GM19043 (cell line): ENCODE results near the gene RGS3.

Experiments used
- ATAC-seq: cut with Tn5 transposase; IDR thresholded peaks from one replicate; pipeline ENCODE4 v1.9.1; 2021; ENCODE audit warnings: low read depth; ENCODE audit not compliant: unreplicated experiment

RGS3 gene

DNA sequence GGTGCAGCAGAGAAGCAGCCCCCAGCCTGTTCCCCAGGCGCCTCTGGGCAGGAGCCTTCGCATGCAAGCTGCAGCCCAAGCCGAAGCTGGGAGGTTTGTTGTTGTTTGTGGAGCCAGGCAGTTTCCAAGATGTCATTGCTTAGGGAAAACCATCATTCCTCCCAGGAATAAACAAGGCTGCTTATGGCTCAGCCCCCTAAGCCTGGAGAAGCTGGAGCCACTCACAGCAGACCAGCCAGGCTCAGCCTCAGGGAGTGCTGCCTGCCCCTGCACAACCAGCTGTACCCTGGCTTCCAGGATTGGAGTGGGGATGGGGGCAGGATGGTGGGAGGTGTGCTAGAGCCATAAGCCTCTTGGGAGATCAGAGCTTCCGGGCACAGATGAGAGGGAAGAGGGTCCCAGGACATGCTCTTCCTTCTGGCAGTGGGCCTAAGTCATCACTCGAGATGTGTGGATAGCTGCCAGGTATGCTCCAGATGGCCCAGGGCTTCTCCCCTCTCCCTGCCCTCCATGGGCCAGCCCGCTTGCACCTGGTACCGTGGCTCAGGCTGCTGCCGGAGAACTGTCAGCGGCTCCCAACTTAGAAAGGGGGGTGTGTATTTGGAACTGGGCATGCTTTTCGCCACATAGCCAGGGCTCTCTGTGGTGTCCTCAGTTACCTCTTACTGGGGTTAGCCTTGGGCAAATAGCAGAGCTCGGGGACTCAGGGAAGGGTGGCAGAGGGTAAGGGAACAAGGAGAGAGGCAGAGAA is 105.2 kb downstream of the RGS3 start:
- no peak for ATAC-seq

DNA sequence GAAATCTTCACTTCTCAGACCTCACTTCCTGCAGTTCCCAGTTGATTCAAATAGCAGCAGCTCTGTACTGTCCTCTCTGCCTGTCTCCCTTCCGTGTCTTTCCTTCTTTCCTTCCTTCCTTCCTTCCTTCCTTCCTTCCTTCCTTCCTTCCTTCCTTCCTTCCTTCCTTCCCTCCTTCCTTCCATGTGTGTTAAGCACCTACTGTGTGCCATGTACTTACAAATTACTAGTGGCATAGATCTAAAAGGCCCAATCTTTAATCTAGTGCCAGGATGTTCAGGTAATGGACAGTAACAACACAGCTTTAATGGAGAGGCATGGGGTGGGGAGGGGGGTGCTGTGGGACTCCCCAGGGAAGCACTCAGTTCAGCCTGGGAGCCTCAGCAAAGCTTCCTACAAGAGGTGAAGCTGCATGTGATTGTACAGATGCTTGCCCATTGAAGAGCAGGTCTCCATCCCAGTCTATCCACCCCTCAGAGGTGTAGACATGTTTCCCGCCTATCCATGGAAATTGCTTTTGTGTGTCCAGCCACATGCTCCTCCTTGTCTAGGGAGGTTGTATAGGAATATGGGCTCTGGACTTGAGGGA is 106.0 kb downstream of the RGS3 start:
- no peak for ATAC-seq

DNA sequence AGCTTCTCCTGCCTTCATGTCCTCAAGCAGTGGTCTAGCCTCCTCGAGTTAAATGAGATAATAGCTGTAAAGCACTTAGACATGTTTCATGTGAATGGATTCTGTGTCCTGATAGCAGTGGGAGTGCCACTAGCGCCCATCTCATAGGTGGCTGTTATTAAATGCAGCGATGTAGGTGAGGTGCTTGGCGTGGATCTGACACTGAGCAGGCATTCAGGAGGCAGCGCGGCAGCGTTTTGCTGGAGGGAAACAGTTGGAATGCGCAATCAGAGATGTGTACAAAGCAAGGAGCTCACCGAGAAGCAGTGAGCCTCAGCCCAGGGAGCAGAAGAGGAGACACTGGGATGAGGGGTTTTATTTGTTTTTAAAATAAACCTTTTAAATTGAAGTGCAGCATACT is 106.6 kb downstream of the RGS3 start:
- no peak for ATAC-seq

DNA sequence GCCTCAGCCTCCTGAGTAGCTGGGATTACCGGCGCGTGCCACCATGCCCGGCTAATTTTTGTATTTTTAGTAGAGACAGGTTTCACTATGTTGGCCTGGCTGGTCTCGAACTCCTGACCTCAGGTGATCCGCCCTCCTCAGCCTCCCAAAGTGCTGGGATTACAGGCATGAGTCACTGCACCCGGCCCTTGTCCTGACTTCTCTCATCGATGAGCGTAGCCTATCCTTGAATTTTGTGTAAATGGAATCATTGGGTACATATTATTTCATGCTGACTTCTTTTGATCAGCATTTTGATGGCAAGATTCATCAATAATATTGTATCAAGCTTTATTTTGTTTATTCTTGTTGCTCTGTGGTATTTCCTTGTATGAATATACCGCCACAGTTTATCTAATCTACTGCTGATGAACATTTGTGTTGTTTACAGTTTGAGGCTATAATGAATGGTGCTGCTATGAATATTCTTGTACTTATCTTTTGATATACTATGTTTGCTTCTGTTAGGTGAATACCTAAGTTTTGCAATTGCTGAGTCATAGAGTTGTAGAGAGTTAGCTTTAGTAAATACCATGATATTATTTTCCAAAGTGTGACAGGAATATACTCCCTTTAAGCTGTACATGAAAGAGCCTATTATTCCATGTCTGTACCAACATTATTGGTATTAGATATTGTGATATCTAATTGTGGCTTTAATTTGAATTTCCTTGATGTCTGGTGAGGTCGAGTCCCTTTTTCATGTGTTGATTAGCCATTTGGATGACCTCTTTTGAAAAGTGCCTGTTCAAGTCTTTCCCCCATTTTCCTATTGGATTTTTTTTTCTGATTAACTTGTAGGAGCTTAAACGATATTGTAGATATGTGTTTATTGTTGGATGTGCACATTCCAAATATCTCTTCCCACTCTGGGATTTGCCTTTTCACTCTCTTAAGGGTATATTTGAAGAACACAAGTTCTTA is 107.5 kb downstream of the RGS3 start:
- no peak for ATAC-seq

DNA sequence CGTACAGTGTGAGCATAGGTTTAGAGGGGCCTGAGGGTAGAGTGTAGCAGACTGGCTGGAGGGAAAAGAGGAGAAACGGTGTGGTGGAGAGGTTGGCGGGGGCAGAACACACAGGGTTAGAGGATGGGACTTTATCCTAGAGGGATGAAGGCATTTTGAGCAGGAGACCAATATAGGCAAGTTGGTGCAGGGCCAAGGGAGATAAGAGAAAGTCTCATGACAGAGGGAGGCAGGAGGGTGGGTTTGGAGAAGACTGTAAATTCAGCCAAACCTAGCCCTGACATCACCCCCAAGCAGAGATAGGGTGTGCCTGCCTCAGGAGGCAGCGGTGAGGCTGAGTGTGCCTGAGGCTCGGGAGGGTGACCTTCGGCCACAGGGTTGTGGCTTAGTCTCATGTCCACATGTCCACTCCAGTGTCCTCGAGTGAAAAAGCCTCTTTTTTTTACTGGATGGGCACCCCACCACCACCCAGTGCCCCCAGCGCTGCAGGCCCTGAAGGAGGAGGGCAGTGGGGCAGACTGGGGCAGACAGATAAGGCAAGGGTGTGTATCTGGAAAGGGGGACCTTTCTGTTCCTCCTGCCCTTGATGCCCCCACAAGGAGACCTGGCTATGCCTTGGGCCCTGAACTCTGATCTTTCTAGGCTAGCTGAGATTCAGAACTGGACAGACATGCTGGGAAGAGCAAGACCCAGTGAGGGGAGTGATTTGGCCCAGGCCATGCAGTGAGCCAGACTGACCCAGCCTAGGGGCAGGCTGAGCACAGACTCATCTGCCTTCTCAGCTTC is 108.7 kb downstream of the RGS3 start:
- no peak for ATAC-seq

DNA sequence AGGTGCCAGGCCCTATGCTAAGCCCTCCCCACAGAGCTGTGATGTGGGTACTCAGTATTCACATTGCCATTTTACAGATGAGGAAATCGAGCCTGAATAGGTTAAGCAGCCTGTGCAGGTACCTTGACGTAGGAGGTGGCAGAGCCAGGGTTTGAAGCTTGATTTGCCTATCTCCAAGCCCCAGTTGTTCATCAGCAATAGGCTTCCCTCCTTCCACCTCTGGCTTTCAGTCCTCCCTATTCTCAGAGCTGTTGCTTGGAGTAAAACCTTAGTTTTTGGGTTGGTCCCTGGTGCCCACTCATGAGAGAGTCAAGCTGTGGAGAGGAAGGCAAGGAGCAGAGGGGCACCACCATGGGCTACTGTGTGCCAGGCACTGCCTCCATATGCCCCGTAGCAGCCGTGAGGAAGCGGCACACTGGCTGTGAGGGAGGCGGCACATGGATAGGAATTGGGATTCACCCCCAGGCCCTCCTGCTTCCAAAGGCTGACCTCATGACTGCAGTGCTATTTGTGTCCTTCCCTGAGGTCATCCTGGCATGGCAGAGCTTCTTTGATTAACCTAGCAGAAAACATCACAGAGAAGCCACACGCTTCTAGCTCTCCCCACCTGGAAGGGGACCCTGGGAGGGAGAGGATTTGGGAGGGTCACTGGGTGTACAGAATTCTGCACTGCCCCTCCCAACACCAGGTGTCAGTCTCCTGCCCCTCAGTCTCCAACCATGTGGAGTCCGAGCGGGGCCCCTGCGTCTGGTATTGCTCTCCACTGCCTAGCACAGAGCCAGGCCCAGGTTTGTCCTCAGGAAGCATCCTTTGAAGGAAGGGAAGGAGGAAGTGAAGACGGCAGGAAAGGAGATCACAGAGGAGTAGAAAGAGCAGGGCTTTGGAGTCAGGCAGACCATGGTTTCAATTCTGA is 109.8 kb downstream of the RGS3 start:
- ATAC-seq, result no peak

DNA sequence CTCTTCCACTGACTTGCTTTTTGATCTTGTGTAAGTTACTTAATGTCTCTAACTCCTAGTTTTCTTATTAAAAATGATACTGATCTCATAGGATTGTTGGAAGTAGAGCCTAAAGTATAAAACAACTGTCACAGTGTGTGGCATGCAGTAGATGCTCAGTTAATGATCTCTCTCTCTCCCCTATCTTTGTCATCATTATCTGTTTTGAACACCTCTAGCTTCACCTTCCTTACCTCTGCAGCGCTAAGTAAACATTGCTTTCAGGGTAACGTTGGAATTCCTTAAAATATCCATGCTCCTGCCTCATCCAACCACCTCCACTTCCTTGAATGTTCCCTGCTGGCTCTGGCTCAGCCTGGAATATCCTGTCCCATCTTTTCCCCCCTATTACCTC is 110.4 kb downstream of the RGS3 start:
- ATAC-seq, result no peak

DNA sequence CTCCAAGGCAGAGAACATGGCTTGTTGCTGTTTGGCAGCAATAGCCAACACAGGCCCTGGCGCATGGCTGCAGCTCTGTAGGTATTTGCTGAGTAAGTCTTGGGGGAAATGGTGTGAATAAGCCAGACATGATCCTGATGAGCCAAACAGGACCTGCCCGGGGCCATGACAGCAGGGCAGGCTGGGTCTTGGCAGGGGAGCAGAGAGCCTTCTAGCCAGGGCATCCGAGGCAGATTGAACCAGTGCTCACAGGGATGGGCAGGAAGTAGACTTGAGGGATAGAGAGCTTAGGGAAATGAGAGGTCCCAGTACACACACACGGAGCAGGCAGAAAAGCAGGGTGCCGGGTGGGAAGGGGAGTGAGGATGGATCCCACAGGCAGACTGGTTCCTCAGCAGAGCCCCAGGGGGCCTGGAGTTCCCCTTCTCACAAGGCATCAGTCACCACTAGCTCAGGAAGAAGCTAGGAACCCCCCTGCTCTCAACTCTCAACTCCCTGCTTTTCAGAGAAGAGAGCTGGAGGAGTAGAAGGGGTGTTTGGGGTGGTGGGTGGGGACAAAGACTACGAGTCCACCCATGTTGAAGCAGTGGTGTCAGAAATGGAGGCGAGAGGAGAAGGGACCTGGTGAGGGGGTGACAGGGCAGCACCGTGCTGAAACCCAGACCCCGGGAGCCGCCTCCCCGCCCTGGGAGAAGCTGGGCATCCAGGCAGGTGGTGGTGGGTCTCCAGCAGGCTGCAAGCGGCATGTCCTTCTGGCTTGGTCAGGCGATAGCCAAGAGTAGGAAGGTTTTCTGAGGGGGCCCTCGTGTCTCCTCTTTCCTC is 111.1 kb downstream of the RGS3 start:
- no peak for ATAC-seq

DNA sequence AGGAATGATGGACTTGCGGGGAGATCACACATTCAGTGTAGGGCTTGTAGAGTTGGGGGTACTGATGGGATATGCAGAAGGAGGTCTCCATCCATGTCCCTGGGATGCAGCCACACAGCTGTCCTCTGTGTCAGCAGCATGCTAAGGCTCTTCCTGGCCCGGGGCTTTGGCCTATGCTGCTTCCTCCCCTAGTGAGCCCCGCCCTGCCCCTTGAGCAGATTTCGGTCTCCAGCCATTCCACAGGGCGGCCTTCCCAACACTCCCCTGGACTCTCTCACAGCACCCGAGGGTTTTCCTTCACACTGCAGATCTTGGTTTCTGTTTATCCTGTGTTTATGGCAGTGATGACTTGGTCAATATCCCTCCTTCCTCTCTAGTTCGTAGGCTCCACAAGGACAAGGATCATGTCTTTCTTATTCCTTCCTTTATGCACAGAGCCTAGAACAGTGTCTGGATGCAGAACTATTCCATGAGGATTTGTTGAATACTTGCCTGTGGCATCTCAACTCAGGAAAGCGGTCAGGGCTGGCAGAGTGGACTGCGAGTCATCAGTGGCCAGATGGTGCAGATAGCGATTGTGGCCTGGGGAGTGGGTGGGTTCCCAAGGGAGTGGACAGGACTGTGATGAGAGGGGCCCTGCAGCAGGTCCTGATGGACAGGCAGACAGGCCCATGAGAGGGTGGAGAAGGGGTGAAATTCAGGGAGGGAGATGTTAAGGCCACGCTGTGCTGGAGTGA is 114.2 kb downstream of the RGS3 start:
- ATAC-seq, result no peak

DNA sequence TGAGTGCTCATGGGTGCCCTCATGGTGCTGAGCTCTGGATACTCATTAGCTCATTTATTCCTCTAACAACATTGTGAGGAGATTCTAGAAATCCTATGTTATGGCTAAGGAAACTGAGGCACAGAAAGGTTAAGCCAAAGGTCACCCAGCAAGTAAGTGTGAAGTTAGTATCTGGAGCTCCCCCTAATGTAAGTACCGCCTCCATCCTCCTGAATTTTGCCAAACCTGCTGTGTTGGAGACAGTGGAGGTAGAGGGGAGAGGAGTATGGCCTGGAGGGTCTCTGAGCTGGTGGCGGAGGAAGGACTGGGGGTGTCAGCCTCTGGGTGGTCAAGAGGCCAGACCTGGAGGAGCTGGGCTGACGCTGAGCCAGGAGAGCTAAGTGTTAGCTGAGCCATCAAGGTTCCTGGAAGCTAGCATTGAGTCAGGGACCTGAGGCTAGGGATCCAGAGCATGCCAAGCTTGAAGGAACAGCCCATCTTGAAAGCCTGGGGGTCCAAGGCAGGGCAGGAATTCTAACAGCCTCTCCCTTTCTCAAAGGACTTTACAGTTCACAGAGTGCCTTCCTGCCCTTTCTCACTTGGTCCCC is 114.8 kb downstream of the RGS3 start:
- no peak for ATAC-seq

DNA sequence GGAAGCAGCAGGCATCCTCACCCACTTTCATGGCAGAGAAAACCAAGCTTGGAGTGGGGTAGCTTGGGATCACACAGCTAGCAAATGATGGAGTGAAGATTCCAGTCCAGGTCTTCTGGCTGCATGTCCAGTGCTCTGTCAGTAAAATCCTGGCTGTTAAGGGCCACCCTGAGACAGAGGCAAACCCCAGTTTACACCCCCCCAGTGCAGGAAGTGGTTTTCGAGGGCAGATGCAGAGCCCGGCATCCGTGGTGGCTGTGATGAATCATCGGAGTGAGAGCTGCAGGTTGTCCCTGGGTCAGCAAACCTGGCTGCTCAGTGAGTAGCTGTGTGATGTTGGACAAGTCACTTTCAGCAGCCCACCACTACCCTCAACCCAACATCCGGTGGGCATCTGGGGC is 115.4 kb downstream of the RGS3 start:
- peak; percentile 54 for ATAC-seq

DNA sequence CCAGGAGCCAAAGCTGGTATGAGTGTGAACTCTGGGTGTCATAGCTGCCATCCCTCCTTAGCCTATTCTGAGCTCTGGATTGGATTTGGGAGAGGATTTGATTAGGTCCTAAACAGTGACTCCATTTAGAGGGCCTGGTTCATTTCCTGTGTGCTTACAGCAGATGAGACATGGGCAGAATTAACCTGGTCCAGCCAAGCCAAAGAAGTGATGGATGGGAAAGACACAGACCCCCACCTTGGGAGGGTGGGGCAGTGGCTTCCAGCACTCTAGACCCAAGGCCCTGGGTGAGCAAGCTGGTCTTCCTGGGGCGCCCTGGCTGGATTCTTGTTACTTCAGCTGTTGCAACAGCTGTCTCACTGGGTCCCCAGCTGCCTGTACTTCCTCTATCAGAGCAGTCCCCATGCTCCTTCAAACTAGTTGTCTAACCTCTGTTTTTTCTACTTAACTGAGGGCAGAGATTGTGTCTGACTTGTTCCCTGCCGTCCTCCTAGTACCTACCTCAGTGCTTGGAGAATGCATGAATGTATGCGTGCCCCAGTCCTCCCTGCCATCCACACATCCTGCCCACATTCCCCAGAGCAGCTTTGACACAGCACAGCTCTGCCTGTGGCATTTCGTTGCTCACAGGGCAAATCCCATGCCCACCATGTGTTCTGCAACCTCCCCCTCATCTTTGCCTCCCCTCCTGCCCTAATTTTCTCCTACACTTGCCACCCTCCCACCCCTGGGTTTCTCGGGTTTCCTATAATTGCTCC is 115.9 kb downstream of the RGS3 start:
- ATAC-seq, result peak; percentile 25

DNA sequence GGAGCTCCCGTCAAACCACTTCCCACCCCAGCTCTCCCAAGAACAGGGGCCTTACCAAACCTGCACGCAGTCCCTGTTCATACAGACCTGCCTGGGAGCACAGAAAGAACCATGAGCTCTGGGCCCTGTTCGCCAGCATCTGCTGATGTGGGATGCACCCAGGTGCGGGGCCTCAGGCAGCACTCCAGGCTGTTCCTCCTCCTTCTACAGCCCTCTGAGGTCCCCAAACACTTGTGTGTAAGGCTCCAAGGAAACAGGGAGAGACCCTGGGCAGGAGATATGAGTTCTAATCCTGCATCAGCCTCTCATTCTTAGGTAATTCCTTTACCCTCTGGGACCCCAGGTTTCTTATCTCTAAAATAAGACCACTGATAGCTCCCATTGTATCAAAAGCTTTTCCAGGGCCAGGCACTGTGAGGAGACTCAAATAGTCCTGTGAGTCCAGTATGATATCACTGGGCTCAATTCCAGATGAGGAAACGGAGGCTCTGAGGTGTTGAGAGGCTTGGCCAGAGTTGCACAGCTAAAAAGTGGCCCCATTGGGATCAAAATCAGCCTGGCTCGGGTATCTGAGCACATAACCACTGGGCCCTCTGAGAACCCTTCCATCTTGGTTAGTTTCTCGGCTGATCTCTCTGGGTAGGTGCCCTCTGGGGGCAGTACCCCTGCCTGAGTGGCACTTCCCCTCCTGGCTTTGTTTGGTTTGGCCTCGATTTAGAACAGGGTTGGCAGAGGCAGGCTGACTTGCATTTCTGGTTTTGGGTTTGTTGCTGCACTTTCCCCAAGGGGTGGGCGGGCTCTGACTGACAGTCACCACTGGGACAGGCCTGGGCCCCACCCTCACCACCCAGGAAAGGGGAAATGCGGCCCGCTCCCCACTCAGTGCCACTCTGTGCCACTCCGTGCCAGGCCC is 116.8 kb downstream of the RGS3 start:
- no peak for ATAC-seq

DNA sequence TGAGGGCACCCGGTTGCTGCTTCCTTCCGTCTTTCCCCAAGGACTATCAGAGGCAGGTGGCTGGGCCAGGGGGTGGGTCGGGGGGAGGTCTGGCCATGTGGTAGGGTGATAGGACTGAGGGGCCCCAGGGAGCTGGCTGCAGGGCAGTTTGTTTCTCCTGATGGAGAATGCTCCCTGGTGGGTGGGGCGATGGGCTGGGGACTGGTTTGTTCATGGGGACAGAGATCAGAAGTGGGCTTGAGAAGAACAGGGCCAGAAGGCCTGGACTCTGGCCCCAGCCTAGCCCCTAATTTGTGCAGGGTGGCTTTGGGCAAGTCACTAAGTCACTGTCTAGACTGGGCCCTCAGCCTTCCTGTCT is 117.4 kb downstream of the RGS3 start:
- no peak for ATAC-seq

DNA sequence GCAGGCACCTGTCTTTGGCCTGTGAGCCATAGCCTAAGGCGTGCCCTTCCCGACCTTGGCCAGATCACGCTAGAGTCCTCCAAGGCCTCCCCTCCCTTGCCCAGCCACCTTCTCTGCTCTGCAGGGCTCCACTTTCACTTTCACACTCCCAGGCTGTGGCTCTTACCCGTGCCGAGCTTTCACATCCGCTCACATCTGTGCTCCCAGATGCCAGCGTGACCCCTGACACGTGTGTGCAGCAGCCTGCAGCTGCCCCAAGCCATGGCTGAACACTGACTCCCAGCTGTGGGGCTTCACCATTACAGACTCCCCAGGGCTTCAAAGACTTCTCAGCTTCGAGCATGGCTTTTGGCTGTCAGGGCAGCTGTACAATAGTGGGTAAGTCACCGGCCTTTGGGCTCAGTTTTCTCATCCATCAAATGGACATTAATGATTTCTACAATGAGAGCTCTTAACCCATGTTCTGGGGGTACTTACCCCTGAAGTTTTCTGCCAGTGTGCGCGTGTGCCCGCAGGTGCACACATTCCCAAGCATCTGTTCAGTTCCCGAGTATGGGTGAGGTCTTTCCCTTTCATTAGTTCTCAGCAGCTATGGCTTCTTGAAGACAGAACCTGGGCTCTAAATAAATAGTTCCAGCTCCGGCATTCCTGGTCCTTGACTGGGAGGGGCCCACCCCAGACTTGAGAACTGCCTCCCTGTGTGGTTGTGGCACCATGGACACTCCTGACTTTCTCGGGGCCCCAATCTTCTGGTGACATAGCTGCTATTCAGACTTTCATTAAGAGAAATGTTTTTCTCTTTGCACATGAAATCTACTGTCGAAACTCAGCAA is 118.6 kb downstream of the RGS3 start:
- ATAC-seq, result peak; percentile 83
